ENCODE results near the gene SLC45A3.

SLC45A3 gene

GRCh38 chr1:205688171-205689080 lies 8.1 kb upstream of the SLC45A3 start:
- no peak overlapping the region for H3K4me3 ChIP-seq (ENCODE audit: low read length)
- no peak for DNase-seq (ENCODE audit: low read depth)
- TF ChIP-seq CTCF (conservative IDR thresholded peaks at IDR 0.05; ENCODE audit: low read length): no peak

- H3K4me3 ChIP-seq (ENCODE audit: low read length): no peak overlapping the region
- no peak for DNase-seq (ENCODE audit: low read depth)
- no peak for TF ChIP-seq CTCF (conservative IDR thresholded peaks at IDR 0.05; ENCODE audit: low read length)
Observed at GRCh38 chr1:205687242-205687641, 6.9 kb upstream of the SLC45A3 start.

- no peak for TF ChIP-seq CTCF (conservative IDR thresholded peaks at IDR 0.05; ENCODE audit: low read length)
- no peak overlapping the region for H3K4me3 ChIP-seq (ENCODE audit: low read length)
- no peak for DNase-seq (ENCODE audit: low read depth)
Observed at GRCh38 chr1:205681364-205681763, 1.1 kb upstream of the SLC45A3 start.

GRCh38 chr1:205678286-205679111 lies 1.8 kb downstream of the SLC45A3 start:
- DNase-seq (ENCODE audit: low read depth): no peak
- H3K4me3 ChIP-seq (ENCODE audit: low read length): no peak overlapping the region
- TF ChIP-seq CTCF (conservative IDR thresholded peaks at IDR 0.05; ENCODE audit: low read length): no peak

GRCh38 chr1:205677167-205677566 lies 3.1 kb downstream of the SLC45A3 start:
- no peak for DNase-seq (ENCODE audit: low read depth)
- no peak for TF ChIP-seq CTCF (conservative IDR thresholded peaks at IDR 0.05; ENCODE audit: low read length)
- H3K4me3 ChIP-seq (ENCODE audit: low read length): no peak overlapping the region

GRCh38 chr1:205676597-205676996 lies 3.7 kb downstream of the SLC45A3 start:
- no peak for DNase-seq (ENCODE audit: low read depth)
- H3K4me3 ChIP-seq (ENCODE audit: low read length): no peak overlapping the region
- TF ChIP-seq CTCF (conservative IDR thresholded peaks at IDR 0.05; ENCODE audit: low read length): no peak
